Measurements from ENCODE around the gene TRIP10. TPM values are rescaled to one million over a fixed set of nuclear protein-coding genes. Genes with fewer than 3 reads are reported as not detected.
A peak's percentile ranks its signal among the peaks of the same experiment; 100 is the strongest.

TRIP10 gene
- total and polyA plus RNA-seq, 10 of the 15 experiments (the other 5 are each of a cell fraction or from before 2014, with no cell fraction given) = 0.79 to 54.5 (median 32.5) TPM

- ChIA-PET SMC1A (ENCODE audit: uncharacterized antibody, unreplicated experiment) (no interaction called here), CTCF (no interaction called here), RAD21 (ENCODE audit: unreplicated experiment) (no interaction called here), POLR2A (no interaction called here)
- FAIRE-seq (no peak), ATAC-seq (peak; percentile 32), DNase-seq (ENCODE audit: low read depth, low spot score) (no peak)
- Histone ChIP-seq H3K79me2 (ENCODE audit: control insufficient read depth, insufficient read depth, low read length) (no peaks in the 10 kb centered on the region), H3K27me3 (replicated peaks in 1 of 2; ENCODE audit: control insufficient read depth in 2 of 2, insufficient read depth in 2 of 2, low read length in 1 of 2) (no peaks in the 10 kb centered on the region), H3K4me1 (ENCODE audit: control insufficient read depth, insufficient read depth, low read length) (peaks cover 32% of the 10 kb centered on the region), H3K36me3 (ENCODE audit: control insufficient read depth in 2 of 2, insufficient read depth in 2 of 2, low read length in 1 of 2) (no peaks in the 10 kb centered on the region), H3K9ac (ENCODE audit: control insufficient read depth, insufficient read depth, low read length) (no peak overlapping the region), H3K27ac (ENCODE audit: control insufficient read depth, insufficient read depth) (no peak overlapping the region), H3K9me3 (replicated peaks; ENCODE audit: control insufficient read depth, insufficient read depth, low read length) (no peaks in the 10 kb centered on the region), H3K4me2 (ENCODE audit: control insufficient read depth, insufficient read depth) (no peak overlapping the region), H3K4me3 (no peak overlapping the region), H2AFZ (ENCODE audit: control insufficient read depth, low read depth, low read length) (no peak overlapping the region), H4K20me1 (ENCODE audit: control insufficient read depth, insufficient read depth) (no peaks in the 10 kb centered on the region)
- BruUV-seq (replicated peaks) = no TSS peak
- intact Hi-C loops (cut with micrococcal nuclease; ENCODE audit: unreplicated experiment) (no loop called here), in situ Hi-C loops (cut with MboI) (no loop called here)
- 83% methylated on average over 17 of the region's 21 CpGs for WGBS (ENCODE audit: insufficient coverage, insufficient replicate concordance, low lambda C conversion rate, missing lambda C conversion rate)
- no peak for TF ChIP-seq SREBF1 (IDR thresholded peaks at IDR 0.05; ENCODE audit: low read length)
- no peak for TF ChIP-seq TBL1XR1 (IDR thresholded peaks at IDR 0.05; ENCODE audit: low read depth, low read length)
- no peak for TF ChIP-seq SMAD5 (IDR thresholded peaks at IDR 0.05; ENCODE audit: low read depth)
- TF ChIP-seq BHLHE40 (IDR thresholded peaks at IDR 0.05; ENCODE audit: borderline replicate concordance in 1 of 2, low read depth in 2 of 2, low read length in 1 of 2) = no peak
- TF ChIP-seq IKZF2 (IDR thresholded peaks at IDR 0.05) = no peak
- TF ChIP-seq SUZ12 (IDR thresholded peaks at IDR 0.05; ENCODE audit: unreplicated experiment) = no peak
- TF ChIP-seq PBX3 (IDR thresholded peaks at IDR 0.05; ENCODE audit: insufficient replicate concordance, low read depth, low read length) = no peak
- no peak for TF ChIP-seq TCF12 (IDR thresholded peaks at IDR 0.05; ENCODE audit: low read depth, low read length)
- no peak for TF ChIP-seq USF2 (IDR thresholded peaks at IDR 0.05; ENCODE audit: borderline replicate concordance, low read depth, low read length)
- TF ChIP-seq RAD51 (IDR thresholded peaks at IDR 0.05) = no peak
- no peak for TF ChIP-seq ZNF24 (IDR thresholded peaks at IDR 0.05)
- no peak for TF ChIP-seq IRF4 (IDR thresholded peaks at IDR 0.05; ENCODE audit: low read depth, low read length)
These were observed 20.5 kb upstream of the TRIP10 start for GRCh38 chr19:6718741-6719539.

All from GM12878 (cell line).